ENCODE results near the gene OR52E5. TPM values are rescaled to one million over a fixed set of nuclear protein-coding genes. Genes with fewer than 3 reads are reported as not detected.

Gene OR52E5
- not detected in 2 replicates for total RNA-seq

DNA sequence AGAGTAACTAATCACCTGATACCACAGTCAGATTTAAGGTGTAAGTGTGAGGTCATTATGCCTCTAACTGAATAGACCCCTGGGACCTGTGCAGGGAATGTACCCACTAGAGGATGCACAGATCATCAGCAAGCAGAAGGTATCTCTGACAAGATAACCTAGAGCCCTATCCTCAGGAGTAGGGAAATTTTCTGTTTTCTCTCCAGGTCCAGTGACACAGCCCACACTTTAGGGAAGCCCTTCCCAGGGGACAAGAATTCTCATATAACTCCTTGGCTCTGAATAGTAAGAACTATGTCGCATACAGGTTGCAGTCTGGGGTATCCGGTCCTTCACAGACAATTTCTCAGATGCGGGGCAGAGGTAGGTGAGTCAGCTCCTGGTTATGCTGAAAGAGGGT is at the start of gene OR52E5:
Gene OR52E5, plus strand, starts transcription at position 301 of the 400 bp plus-strand sequence. CDS start 7,569 bp downstream, outside the sequence.

DNA sequence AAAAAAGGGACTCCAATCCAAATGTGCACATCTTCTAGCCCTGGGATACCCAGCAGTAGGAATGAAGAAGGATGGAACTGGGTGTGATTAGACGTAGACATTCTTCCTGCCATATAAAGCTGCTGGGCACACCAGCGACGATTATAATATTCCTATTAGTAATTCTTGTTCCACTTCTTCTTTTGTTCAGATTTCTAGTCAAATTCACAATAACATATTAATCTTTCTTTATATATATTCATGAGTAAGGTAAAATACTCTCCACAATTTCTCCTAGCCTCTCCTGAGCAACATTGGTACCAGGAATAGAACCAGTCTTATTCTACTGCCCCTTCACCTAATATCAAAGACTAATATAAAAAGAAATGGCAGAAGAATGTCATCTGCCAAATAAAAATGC is 35.4 kb upstream of the OR52E5 start, which contains the start of gene OR52E8:
Gene OR52E8, minus strand, starts transcription at position 101 of the 400 bp plus-strand sequence. Its CDS starts 0 bp downstream, at position 101.

DNA sequence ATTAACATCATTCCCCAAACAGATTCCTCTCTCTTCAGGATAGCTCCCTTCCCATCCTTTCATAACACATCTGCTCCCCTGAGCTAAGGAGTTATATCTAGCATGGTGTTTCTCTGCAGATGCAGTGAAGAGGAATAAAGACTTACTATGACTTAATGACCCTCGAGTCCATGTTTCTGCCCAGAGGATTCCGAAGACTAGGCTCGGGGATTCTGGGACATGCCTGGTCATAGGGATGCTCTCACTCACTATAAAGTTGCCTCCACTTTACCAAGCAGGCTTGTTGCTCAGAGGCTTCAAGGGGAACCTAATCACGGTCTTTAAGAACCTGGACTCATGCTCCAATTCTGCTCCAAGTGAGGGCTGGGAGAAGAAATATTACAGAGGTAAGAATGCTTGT is 12.7 kb upstream of the OR52E5 start, which contains the start of gene OR52E4:
Gene OR52E4, plus strand, starts transcription at position 301 of the 400 bp plus-strand sequence. CDS start 3,664 bp downstream, outside the sequence.

DNA sequence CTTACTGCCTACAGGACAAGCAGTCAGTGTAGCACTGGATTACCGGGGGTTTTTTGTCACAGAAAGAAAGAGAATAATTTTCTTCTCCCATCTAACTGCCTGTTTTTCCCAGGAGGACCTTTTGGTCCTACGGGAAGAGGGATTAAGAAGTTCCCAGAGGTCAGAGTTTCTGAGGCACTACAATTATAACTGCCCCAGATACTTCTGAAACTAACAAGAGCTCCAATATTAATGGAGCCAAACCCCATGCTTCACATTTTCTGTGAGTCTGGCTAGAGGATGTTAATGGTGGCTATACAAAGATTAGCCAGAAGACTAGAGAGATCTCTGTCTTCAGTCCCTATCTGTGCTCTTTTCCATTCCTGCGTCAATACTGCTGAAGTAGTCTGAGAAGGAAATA is 48.9 kb downstream of the OR52E5 start, which contains the start of gene OR56A3:
Gene OR56A3, plus strand, starts transcription at position 301 of the 400 bp plus-strand sequence. CDS start 5,096 bp downstream, outside the sequence.

Other genes starting within 250 kb of the OR52E5 start
- 40.5 and 42.0 TPM in 2 replicates for gene TRIM5, start 208.1 kb upstream of the OR52E5 start, total RNA-seq
- gene TRIM22, start 203.4 kb upstream of the OR52E5 start, total RNA-seq: 119 and 179 TPM in 2 replicates
- gene OR56B1, start 156.8 kb upstream of the OR52E5 start, total RNA-seq: not detected in 2 replicates
- gene OR52N4, start 139.0 kb upstream of the OR52E5 start, total RNA-seq: not detected in 2 replicates
- gene OR52N5, start 109.9 kb upstream of the OR52E5 start, total RNA-seq: not detected in 2 replicates
- gene OR52N1, start 101.9 kb upstream of the OR52E5 start, total RNA-seq: not detected in 2 replicates
- not detected in 2 replicates for gene OR52N2, start 84.3 kb upstream of the OR52E5 start, total RNA-seq
- not detected in 2 replicates for gene OR52E6, start 51.3 kb upstream of the OR52E5 start, total RNA-seq
- gene OR52E8, start 35.5 kb upstream of the OR52E5 start, total RNA-seq: not detected in 2 replicates
- not detected in 2 replicates for gene OR52E4, start 12.6 kb upstream of the OR52E5 start, total RNA-seq
- not detected in 2 replicates for gene OR56A3, start 49.0 kb downstream of the OR52E5 start, total RNA-seq
- gene OR56A5, start 75.3 kb downstream of the OR52E5 start, total RNA-seq: not detected in 2 replicates
- not detected in 2 replicates for gene OR52L1, start 93.8 kb downstream of the OR52E5 start, total RNA-seq
- not detected in 2 replicates for gene OR56A4, start 113.7 kb downstream of the OR52E5 start, total RNA-seq
- gene OR56A1, start 137.6 kb downstream of the OR52E5 start, total RNA-seq: under 0.01 TPM in 1 of 2 replicates, not detected in the other
- not detected in 2 replicates for gene OR56B4, start 214.5 kb downstream of the OR52E5 start, total RNA-seq